ENCODE data around the gene PSMB7. TPM values are rescaled to one million over a fixed set of nuclear protein-coding genes. Genes with fewer than 3 reads are reported as not detected.

PSMB7 gene
- total and polyA plus RNA-seq, 2 of the 8 experiments (the other 6 are each of a cell fraction or from before 2014, with no cell fraction given) = 222 to 357 TPM

- H2BK5ac ChIP-seq (ENCODE audit: low read depth, low read length) = no peak overlapping the region
- no peak for TF ChIP-seq TAF7 (optimal IDR thresholded peaks at IDR 0.05; ENCODE audit: borderline replicate concordance, low read depth, low read length)
- TF ChIP-seq EZH2 (IDR thresholded peaks at IDR 0.05; ENCODE audit: low read depth, low read length, severe bottlenecking) = no peak
- no peak for TF ChIP-seq YY1 (IDR thresholded peaks at IDR 0.05; ENCODE audit: low read depth, low read length)
- no peak for TF ChIP-seq POLR2AphosphoS5 (IDR thresholded peaks at IDR 0.05; ENCODE audit: low read depth, low read length)
- no peak for TF ChIP-seq CHD1 (IDR thresholded peaks at IDR 0.05; ENCODE audit: low read depth, low read length)
- no peak for TF ChIP-seq NRF1 (IDR thresholded peaks at IDR 0.05; ENCODE audit: low read depth, low read length)
- no peak for TF ChIP-seq POU5F1 (IDR thresholded peaks at IDR 0.05; ENCODE audit: low read depth, low read length)
- TF ChIP-seq CBX5 (IDR thresholded peaks at IDR 0.05; ENCODE audit: low read depth, low read length) = no peak
- no peak for TF ChIP-seq HDAC6 (IDR thresholded peaks at IDR 0.05; ENCODE audit: low read depth, low read length)
- no peak for TF ChIP-seq CTBP2 (IDR thresholded peaks at IDR 0.05; ENCODE audit: borderline replicate concordance, insufficient read depth, insufficient read length, low read length)
- no peak for TF ChIP-seq KDM5A (IDR thresholded peaks at IDR 0.05; ENCODE audit: low read length)
- no peak for TF ChIP-seq E2F6 (IDR thresholded peaks at IDR 0.05)
These were observed 4.7 kb upstream of the PSMB7 start for GRCh38 chr9:124419832-124420489.

More at GRCh38 chr9:124419832-124420489, 4.7 kb upstream of the PSMB7 start:
- FAIRE-seq = no peak
- H3K79me1 ChIP-seq (ENCODE audit: low read depth, low read length) = no peaks in the 10 kb centered on the region
- 0 out of 2 replicates have a peak overlapping the region, but pooled peaks have one; percentile 90 for H2BK20ac ChIP-seq (ENCODE audit: low read length)
- no peak overlapping the region for H3K56ac ChIP-seq (replicated peaks; ENCODE audit: insufficient read length, low read depth, low read length)
- H3K4me2 ChIP-seq (ENCODE audit: insufficient read depth in 1 of 2, low read depth in 2 of 2, low read length in 2 of 2) = no peak overlapping the region
- peak overlapping the region in 1 of 4 experiments; percentile 24; a peak in 1 of 7 replicates for H3K9ac ChIP-seq (replicated peaks in 1 of 4; ENCODE audit: extremely low read depth in 1 of 4, low read depth in 3 of 4, low read length in 3 of 4)
- 82% methylated on average over 6 of the region's 6 CpGs; no CpG with 5 or more reads in 1 of the 2 experiments for WGBS, 2 experiments (ENCODE audit: extremely low coverage in 1 of 2, insufficient coverage in 1 of 2, insufficient read length in 1 of 2, insufficient replicate concordance in 2 of 2, low coverage in 1 of 2, low lambda C conversion rate in 2 of 2, missing lambda C conversion rate in 1 of 2)
- no peaks in the 10 kb centered on the region for H3K36me3 ChIP-seq (ENCODE audit: control insufficient read depth in 2 of 4, insufficient read depth in 4 of 4, low read length in 3 of 4)
- ChIA-PET CTCF (ENCODE audit: partially characterized antibody) (interaction anchor here (0.6 to 19.9 kb wide), 24 partner anchors 10 to 413 kb away, joined by 3 to 330 read pairs (median 6); partner anchors contain the start of gene ADGRD2), POLR2A (ENCODE audit: partially characterized antibody) (no interaction called here)
- H4K20me1 ChIP-seq (replicated peaks in 1 of 2; ENCODE audit: control insufficient read depth in 1 of 2, insufficient read depth in 2 of 2, low read length in 2 of 2) = no peaks in the 10 kb centered on the region
- peak overlapping the region; percentile 72 for H4K91ac ChIP-seq (replicated peaks; ENCODE audit: insufficient read length, low read length)
- H2BK15ac ChIP-seq (ENCODE audit: low read length) = no peak overlapping the region
- H2BK12ac ChIP-seq (ENCODE audit: low read depth, low read length) = 0 out of 2 replicates have a peak overlapping the region, but pooled peaks have one; percentile 2
- peak overlapping the region; percentile 7; the same call in 1 of the 2 replicates for H4K8ac ChIP-seq (ENCODE audit: extremely low read depth, insufficient read depth, low read length)
- no peak overlapping the region for H3K14ac ChIP-seq (ENCODE audit: insufficient read length)
- peaks cover 0 to 3% (median 0%) of the 10 kb centered on the region in 4 experiments; a peak in 2 of 7 replicates for H3K27me3 ChIP-seq (replicated peaks in 1 of 4; ENCODE audit: control insufficient read depth in 3 of 4, extremely low read depth in 1 of 4, insufficient read depth in 3 of 4, low read length in 3 of 4)
- H3K79me2 ChIP-seq (ENCODE audit: control insufficient read depth in 1 of 2, insufficient read depth in 2 of 2, low read length in 2 of 2) = peaks cover 0 to 2% of the 10 kb centered on the region in 2 experiments; a peak in 2 of 4 replicates
- no peak overlapping the region for H3K23ac ChIP-seq (ENCODE audit: insufficient read length)
- no peak overlapping the region for H2AK5ac ChIP-seq (ENCODE audit: low read depth, low read length)
- no peak overlapping the region for H3K4me3 ChIP-seq (ENCODE audit: extremely low read depth in 1 of 4, insufficient read depth in 2 of 4, low read depth in 3 of 4, low read length in 4 of 4)
- no peak overlapping the region for H3K27ac ChIP-seq (ENCODE audit: low read depth, low read length)
- DNase-seq (ENCODE audit: low read depth in 1 of 2, low spot score in 2 of 2) = no peak
- H3K23me2 ChIP-seq (ENCODE audit: low read depth, low read length) = no peaks in the 10 kb centered on the region
- H3K4me1 ChIP-seq (replicated peaks in 1 of 4; ENCODE audit: control insufficient read depth in 3 of 4, insufficient read depth in 4 of 4, low read length in 3 of 4) = peaks cover 0 to 2% (median 1%) of the 10 kb centered on the region in 4 experiments; a peak in 4 of 7 replicates
- no peak overlapping the region for H4K5ac ChIP-seq (ENCODE audit: insufficient read length, low read depth, low read length)
- peak overlapping the region; percentile 86 for H2AFZ ChIP-seq (ENCODE audit: low read length)
- no peaks in the 10 kb centered on the region for H3K9me3 ChIP-seq (ENCODE audit: insufficient read depth in 2 of 2, low read depth in 1 of 2, low read length in 1 of 2)
- no peak overlapping the region for H3K18ac ChIP-seq (ENCODE audit: extremely low read depth, low read length)
- H3K4ac ChIP-seq (replicated peaks; ENCODE audit: insufficient read length, low read depth, low read length) = peak overlapping the region; percentile 62
- H2BK120ac ChIP-seq (replicated peaks; ENCODE audit: low read depth, low read length) = peak overlapping the region; percentile 74

Data from H1 (cell line).